Astrocyte of the cerebellum (primary cell): ENCODE measurements around the gene WDR89.

Experiments
- DNase-seq: peaks from one replicate; pipeline ENCODE4 v3.0.0-alpha.2; 2011; ENCODE audit warnings: low read depth
- H3K4me3 ChIP-seq: 2 replicates; pipeline ENCODE4 v1.5.1; 2011; ENCODE audit warnings: mild to moderate bottlenecking, low read depth, low read length, moderate library complexity
- CTCF ChIP-seq: IDR thresholded peaks from 2 replicates; pipeline ENCODE4 v1.5.1; 2012; ENCODE audit warnings: low read length, low read depth, moderate library complexity, mild to moderate bottlenecking; ENCODE audit errors: missing control alignments
- in situ Hi-C: cut with HindIII; loops from 2 replicates; pipeline ENCODE4 v1.10.0; 2017; ENCODE audit warnings: low sequenced_read_pairs

Gene WDR89

GRCh38 chr14:63654936-63655335 lies 13.3 kb upstream of the WDR89 start:
- TF ChIP-seq CTCF, result no peak
- no peak for DNase-seq
- no peak overlapping the region for H3K4me3 ChIP-seq
- in situ Hi-C loops, result no loop called here

GRCh38 chr14:63654346-63654745 lies 12.7 kb upstream of the WDR89 start:
- TF ChIP-seq CTCF, result no peak
- in situ Hi-C loops, result no loop called here
- DNase-seq, result no peak
- no peak overlapping the region for H3K4me3 ChIP-seq

- TF ChIP-seq CTCF, result no peak
- no peak for DNase-seq
- no peak overlapping the region for H3K4me3 ChIP-seq
- in situ Hi-C loops, result no loop called here
Measured at GRCh38 chr14:63652406-63652805, 10.7 kb upstream of the WDR89 start.

GRCh38 chr14:63650256-63650952 lies 8.7 kb upstream of the WDR89 start:
- no peak overlapping the region for H3K4me3 ChIP-seq
- no peak for TF ChIP-seq CTCF
- in situ Hi-C loops, result no loop called here
- no peak for DNase-seq

- no peak for TF ChIP-seq CTCF
- in situ Hi-C loops, result no loop called here
- no peak overlapping the region for H3K4me3 ChIP-seq
- no peak for DNase-seq
Measured at GRCh38 chr14:63647696-63648410, 6.2 kb upstream of the WDR89 start.

GRCh38 chr14:63644741-63645140 lies 3.1 kb upstream of the WDR89 start:
- TF ChIP-seq CTCF, result no peak
- in situ Hi-C loops, result no loop called here
- no peak overlapping the region for H3K4me3 ChIP-seq
- no peak for DNase-seq
